GM21576 (cell line): Measurements from ENCODE around the gene AVPR2.

ENCODE experiments used
- ATAC-seq: cut with Tn5 transposase; IDR thresholded peaks from one replicate; pipeline ENCODE4 v1.9.1; 2021; ENCODE audit warnings: mild to moderate bottlenecking, moderate library complexity; ENCODE audit not compliant: unreplicated experiment

Gene AVPR2

GRCh38 chrX:153903991-153904957 lies at the start of gene AVPR2:
TSS of gene AVPR2 (plus strand) at chrX:153904673. CDS start at chrX:153905146, 473 bp downstream.
- ATAC-seq = no peak

GRCh38 chrX:153854702-153855101 lies 49.8 kb upstream of the AVPR2 start:
- ATAC-seq = no peak

- ATAC-seq = no peak
Measured at GRCh38 chrX:153857348-153857903, 47.0 kb upstream of the AVPR2 start.

GRCh38 chrX:153861151-153861550 lies 43.3 kb upstream of the AVPR2 start:
- ATAC-seq = no peak

- no peak for ATAC-seq
Measured at GRCh38 chrX:153861733-153862310, 42.7 kb upstream of the AVPR2 start.

DNA sequence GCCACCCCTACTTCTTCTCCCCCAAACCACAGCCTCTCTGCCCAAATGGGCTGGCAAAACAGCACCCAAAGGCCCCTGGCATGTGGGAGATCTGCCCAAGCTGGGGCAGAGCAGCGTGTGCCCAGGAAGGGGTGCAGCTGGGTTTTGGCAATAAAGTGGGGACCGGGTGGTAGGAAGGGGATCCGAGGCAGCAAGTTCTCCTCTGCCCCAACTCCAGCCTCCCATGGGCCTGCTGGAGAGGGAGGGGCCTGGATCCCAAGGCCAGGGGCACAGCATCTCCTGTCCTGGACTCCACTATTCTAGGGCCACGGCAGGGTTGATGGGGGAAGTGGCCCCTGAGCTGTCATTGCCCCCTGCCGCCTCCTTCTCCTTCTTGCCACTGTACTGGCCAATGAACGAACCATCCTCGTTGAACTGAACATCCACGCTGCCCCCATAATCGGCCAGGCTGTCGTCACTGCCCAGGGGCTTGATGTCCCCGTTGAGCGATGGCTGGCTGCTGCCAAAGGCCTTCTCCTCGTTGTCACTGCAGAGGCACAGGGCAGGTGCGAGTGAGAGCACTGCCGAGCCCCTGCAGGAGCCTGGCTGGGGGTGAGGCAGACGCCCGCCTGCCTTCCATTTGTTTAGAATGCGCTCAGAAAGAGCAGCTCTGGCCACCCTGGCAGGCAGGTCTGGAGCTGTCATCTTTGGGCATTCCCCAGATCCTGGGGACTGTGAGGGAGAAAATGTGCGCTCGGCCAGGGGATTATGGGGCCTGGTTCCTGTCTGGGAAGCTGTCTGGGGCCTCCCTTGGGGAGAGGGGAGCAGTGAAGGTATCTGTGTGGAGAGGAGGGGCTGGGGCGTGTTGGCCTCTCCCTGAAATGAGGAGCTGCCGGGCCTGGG lies 41.9 kb upstream of the AVPR2 start:
- ATAC-seq = no peak

DNA sequence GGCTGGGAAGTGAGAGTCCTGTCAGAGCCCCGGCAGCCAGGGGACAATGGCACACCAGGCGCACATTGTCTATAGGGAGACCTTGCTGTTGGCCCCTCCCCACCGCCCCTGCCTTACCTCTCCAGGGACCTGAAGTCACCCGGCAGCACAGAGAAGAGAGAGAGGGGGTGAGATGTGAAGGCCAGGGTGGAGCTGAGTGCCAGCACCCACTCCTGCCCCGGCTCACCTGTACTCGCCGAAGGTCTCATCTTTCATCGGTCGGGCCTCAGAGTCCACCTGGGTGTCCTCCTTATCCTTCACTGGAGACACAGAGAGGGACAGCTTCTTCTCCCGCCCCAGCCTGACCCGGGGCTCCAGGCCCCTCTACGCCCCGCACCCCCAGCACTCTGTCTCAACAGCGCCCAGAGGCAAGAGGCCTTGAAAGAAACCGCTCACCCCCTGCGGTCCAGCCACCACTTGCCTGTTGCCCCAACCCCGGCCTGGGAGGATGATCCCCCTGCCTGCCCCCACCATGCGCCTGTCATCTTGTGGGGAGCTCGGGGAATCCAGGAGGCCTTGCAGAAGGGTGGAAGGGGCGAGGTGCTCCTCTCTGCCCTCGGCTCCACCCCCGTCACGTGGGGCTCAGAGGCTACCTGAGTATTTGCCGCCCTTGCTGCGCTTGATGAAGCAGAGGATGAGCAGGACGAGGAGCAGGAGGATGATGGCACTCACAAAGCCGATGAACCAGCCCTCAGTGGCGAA lies 41.1 kb upstream of the AVPR2 start:
- no peak for ATAC-seq

DNA sequence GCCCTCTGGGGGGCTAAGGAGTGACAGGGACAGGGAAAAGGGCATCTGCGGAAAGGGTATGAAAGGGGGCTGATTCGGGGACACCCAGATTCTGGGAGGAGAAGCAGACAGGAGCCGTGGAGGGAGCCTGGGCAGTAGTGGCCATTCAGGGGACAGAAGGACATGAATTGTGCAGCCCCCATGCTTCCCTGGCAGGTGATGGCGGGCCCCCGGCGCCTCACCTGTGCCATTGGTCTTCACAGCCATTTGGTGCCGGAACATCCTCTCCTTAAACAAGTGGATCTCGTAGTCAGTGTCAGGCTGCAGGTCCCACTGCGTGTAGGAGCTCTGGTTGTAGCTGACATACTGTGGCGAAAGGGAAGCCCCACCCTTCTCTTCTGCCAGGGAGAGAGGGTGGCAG lies 40.4 kb upstream of the AVPR2 start:
- no peak for ATAC-seq

DNA sequence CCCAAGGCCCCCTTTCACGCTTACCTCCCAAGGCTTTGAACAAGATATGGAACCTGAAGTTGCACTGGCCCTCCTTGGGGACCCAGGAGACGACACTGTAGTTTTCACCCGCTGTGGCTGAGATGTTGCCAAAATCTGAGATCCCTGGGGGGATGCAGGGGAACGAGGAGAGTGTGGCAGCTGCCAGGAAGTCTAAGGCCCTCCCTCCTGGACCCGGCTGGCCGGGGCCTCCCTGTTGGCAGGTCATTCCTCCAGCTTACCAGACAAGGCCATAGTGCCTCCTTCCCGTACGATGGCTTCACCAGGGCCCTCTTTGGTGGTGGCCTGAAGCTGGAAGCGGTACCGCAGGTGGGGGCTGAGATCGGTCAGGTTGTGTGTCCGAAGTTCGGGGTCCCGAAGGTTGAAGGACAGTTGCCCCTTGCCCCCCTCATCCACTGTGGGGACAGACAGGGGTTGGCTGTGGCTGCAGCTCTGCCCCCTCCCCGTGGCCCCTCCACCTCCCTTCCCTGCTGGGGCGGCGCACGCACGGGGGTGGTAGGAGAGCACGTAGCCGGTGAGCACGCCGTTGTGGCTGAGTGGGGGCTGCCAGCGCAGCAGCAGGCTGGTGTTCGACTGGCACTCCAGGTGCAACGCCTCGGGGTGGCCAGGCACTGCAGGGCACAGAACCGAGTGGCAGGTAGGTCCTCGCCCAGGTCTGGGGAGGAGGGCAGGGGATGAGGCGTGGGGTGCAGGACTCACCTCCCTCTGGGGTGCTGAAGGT lies 39.7 kb upstream of the AVPR2 start:
- ATAC-seq = no peak

- no peak for ATAC-seq
Measured at GRCh38 chrX:153865321-153865580, 39.2 kb upstream of the AVPR2 start.

GRCh38 chrX:153865685-153866084 lies 38.8 kb upstream of the AVPR2 start:
- no peak for ATAC-seq

DNA sequence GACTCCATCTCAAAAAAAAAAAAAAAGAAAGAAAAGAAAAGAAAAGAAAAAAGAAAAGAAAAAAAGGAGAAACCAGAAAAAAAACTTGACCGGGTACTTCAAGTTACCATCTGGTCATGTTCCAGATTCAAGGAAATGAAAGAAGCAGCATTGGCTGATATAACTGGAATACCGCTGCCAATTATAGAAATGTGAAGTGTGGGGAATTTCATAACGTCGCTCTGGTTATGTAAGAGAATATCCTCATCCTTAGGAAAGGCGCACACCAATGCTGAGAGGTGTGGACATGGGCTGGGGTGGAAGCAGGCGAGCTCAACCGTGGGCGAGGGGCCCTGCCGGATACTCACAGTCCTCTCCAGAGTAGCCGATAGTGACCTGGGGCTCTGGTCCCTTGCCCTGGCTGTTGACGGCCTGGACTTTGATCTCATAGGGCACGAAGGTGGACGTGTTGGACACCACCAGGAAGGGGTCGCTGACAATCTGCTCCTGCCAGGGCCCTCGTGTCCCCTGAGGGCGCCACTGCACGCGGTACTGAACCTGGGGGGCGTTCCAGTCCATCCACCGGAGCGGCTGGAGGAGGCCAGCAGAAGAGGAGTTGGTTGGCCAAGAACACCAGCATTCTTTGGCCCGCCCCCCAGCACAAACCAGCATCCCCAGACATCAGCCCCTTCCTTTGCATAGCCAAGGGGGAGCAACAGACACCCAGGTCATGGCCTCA lies 38.0 kb upstream of the AVPR2 start:
- no peak for ATAC-seq

DNA sequence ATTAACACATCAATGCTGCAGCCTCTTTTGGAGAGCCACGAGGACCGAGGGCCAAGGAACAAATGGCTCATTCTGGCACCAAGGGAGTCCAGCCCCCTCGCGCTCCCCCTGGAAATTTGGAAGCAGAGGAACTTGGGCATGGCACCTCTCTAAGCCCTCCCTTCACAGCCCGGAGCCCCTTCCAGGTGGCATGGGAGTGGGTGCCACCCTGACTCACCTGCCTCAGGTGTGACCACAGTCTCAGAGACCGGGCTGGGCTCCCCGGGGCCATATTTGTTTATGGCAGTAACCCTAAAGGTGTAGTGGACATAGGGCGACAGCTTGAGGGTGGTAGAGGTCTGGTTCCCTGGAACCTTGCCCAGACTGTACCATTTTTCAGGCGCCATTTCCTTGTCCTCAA lies 37.3 kb upstream of the AVPR2 start:
- ATAC-seq = no peak

- no peak for ATAC-seq
Measured at GRCh38 chrX:153867671-153868070, 36.8 kb upstream of the AVPR2 start.

DNA sequence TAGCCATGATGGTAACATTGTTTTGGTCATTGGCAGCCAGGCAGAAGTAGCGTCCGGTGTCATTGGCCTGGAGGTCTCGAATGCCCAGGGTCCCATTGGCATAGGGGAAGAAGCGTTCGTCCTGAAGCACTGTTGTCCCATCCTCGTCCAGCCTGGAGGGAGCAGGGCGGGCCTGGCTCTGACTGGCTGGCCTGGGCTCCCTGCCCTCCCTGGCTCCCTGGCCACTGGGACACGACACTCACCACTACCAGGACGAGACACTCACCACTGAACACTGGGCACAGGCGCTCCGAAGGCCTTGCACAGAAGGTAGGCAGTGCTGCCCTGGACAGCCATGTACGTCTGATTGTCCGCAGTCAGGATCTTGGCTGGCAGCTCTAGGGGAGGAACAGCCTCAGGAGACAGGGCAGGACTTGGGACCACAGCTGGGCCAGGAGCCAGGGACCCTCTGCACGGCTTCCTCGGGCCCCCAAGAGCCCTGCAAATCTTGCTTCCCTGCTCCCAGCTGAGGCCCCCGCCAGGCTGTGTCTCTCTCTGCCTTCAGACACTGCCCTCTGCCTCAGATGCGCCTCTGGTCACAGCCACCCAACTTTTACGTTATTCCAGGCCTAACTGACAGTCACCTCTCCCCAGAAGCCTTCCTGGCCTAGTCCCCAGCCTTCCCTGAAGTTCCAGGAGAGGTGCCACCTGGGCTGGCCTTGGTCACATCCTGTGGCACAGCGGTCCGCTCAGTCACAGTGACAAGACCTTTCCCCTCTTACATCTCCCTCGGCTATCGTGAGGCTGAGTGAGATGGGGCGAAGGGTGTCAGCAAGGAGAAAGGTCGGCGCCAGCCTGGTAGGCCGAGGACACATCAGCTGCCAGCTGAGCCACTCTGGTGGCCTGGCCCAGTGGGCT lies 35.6 kb upstream of the AVPR2 start:
- ATAC-seq = no peak

DNA sequence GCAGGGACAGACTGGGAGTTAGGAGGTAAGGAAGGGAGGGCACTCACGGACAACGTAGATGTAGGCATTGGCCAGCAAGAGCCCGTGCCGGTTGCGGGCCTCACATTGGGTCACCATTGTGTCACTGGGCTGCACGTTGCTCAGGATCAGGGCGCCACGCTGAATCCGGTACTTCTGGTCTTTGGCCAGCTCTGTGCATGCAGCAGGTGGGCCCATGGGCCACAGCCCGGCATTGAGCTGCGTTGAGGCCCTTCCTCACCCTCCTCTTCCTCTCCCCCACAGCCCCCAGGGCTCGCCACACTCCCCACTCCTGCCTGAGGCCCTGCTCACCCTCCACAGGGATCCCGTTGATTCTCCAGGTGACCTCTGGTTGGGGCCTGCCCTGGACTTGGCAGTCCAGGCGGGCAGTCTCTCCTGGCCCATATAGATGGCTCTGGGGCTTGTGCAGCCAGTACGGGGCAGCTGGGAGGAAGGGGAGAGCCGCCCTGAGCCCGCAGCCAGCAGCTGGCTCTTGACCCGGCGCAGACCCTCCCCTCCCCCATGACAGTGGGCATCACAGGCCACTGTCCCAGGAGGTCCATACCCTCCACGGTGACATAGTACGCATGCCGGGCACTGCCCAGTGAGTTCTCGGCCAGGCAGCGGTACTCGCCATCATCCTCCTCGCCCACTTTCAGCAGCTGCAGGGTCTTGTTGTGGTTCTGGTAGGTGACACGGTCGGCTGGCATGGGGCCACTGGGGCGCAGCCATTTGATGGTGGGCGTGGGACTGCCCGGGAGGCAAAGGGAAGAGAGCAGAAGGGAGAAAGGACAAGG lies 34.8 kb upstream of the AVPR2 start:
- no peak for ATAC-seq

DNA sequence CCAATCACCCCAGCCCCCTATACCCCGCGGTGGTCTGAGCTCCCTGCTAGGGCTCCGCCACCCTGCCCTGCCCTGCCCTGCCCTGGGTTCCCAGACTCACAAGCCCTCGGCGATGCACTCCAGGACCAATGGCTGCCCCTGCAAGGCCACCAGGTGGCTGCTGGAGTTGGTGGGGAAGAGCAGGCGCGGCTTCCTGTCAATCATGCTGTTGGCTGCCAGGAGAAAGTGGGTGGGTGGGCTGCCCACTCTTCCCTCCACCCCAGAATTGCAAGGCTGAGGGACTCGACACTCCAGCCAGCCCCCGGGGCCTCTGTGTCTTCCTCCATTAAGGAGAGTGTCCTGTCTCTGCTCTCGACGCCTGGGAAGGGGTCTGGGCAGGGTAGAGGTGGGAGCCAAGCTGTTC lies 34.2 kb upstream of the AVPR2 start:
- no peak for ATAC-seq
